ENCODE measurements around the gene SELENOS. TPM values are rescaled to one million over a fixed set of nuclear protein-coding genes. Genes with fewer than 3 reads are reported as not detected.
A peak's percentile ranks its signal among the peaks of the same experiment; 100 is the strongest.

Gene SELENOS
- total RNA-seq, 1 donor from 2014 or later: 78.5 TPM

DNA sequence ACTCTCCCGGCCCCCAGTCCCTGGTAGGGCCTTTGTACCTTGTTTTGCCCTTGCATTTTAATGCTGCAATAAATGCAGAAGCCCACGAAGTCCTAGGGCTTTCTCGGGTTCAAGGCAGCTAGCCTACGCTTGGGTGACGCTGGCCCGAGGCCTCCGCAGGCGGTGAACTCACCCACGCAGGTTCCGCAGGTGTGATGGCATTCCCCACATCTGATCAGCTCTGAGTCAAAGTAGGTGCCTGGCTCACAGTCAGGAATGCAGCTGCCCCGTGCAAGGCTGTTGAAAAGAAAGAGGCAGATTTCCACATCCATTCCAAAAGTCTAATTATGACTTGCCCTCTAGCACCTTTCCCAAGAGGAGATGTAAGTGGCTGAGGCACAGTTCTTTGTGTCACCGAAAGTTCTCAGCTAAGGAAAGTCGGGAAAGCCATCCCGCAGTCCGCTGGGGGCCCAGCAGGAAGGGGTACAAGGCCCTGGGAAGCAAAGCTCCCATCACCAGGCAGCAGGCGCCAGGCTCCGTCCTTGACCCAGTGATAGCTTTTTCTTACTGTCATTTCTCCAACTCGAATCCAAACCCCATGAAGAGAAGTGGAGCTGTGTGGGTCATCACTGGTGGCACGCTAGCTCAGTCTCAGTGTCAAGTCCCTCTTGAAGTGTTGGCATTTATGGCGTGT lies 41.0 kb upstream of the SELENOS start:
- H3K36me3 ChIP-seq: no peaks in the 10 kb centered on the region
- H3K9me3 ChIP-seq: no peaks in the 10 kb centered on the region
- ATAC-seq (peak; percentile 42), DNase-seq (no peak)
- no peaks in the 10 kb centered on the region for H3K27me3 ChIP-seq
- no peaks in the 10 kb centered on the region for H3K4me1 ChIP-seq
- intact Hi-C loops (cut with DNase I): no loop called here
- TF ChIP-seq, protein P1, sequence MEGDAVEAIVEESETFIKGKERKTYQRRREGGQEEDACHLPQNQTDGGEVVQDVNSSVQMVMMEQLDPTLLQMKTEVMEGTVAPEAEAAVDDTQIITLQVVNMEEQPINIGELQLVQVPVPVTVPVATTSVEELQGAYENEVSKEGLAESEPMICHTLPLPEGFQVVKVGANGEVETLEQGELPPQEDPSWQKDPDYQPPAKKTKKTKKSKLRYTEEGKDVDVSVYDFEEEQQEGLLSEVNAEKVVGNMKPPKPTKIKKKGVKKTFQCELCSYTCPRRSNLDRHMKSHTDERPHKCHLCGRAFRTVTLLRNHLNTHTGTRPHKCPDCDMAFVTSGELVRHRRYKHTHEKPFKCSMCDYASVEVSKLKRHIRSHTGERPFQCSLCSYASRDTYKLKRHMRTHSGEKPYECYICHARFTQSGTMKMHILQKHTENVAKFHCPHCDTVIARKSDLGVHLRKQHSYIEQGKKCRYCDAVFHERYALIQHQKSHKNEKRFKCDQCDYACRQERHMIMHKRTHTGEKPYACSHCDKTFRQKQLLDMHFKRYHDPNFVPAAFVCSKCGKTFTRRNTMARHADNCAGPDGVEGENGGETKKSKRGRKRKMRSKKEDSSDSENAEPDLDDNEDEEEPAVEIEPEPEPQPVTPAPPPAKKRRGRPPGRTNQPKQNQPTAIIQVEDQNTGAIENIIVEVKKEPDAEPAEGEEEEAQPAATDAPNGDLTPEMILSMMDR (IDR thresholded peaks at IDR 0.05): no peak
- no peak overlapping the region for H3K4me3 ChIP-seq
- H3K27ac ChIP-seq: no peak overlapping the region

DNA sequence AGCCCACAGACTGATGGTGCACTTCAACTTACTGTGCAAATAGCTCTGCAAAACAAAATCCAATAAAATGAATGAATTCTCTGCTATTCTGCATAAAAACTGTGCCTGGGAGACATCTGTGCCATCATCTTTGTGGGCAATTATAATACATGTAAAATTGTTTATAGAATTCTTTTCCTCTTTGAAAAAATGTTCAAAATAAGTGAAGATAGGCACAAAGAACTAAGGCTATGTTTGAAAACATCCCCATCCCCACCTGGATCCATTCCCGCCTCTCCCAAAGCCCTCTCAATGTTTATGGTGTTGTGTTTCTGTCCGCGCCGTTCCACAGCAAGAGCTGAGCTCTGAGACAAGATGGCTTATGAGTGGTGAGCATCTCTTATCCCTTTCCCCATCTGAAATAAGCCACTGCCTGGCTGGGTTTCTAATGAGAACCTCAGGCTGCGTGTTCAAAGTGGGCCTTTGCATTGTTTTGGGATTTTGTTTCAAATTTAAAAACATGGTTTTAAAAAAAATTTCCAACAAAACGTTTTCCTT lies 40.1 kb upstream of the SELENOS start:
- Histone ChIP-seq H3K4me3 (no peak overlapping the region), H3K36me3 (no peaks in the 10 kb centered on the region), H3K4me1 (no peaks in the 10 kb centered on the region), H3K27ac (no peak overlapping the region), H3K27me3 (no peaks in the 10 kb centered on the region), H3K9me3 (no peaks in the 10 kb centered on the region)
- no peak for DNase-seq
- no peak for ATAC-seq
- TF ChIP-seq, protein P1 (IDR thresholded peaks at IDR 0.05): no peak
- intact Hi-C loops (cut with DNase I): no loop called here

DNA sequence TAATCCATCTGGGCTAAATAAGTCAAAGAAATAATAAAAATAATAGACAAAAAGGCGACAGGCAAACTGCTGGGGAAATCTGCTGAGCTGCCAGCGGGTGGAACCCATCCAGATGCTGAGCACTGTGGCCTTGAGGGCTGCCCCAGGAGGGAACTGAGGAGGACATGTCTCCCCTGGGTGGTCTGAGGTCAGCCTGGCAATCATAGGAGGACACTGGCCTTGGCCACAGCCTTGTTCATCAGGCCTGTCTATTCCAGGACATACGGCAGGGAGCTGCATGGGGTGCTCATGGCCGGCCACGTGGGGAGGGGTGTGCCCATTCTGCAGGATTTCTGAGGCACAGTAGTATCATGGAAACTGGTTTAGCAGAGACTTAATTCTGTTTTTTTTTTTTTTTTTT lies 39.2 kb upstream of the SELENOS start:
- no peaks in the 10 kb centered on the region for H3K27me3 ChIP-seq
- TF ChIP-seq, protein P1 (IDR thresholded peaks at IDR 0.05): no peak
- no peak for ATAC-seq
- DNase-seq: peak; percentile 29
- no peak overlapping the region for H3K27ac ChIP-seq
- no peak overlapping the region for H3K4me3 ChIP-seq
- no peaks in the 10 kb centered on the region for H3K36me3 ChIP-seq
- intact Hi-C loops (cut with DNase I): no loop called here
- no peaks in the 10 kb centered on the region for H3K4me1 ChIP-seq
- no peaks in the 10 kb centered on the region for H3K9me3 ChIP-seq

DNA sequence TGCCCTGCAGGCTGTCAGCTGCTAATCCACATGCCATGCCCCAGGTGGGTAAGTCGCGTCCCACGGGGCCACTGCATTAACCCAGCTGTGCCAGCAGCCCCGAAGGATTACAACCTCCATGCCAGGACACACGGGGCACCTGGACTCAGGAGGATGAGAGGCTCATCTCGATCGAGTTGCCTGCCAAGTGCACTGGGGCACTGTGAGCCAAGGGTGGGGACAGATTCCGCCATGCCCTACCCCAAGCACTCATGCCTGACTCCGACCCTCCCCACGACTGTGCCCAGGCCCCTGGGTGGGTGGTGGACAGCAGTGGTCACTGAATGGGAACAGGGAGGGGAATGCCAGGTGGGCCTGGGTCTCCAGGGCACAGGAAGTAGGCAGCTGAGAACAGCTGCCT lies 38.5 kb upstream of the SELENOS start:
- Histone ChIP-seq H3K27ac (no peak overlapping the region), H3K36me3 (no peaks in the 10 kb centered on the region), H3K9me3 (no peaks in the 10 kb centered on the region), H3K27me3 (no peaks in the 10 kb centered on the region), H3K4me3 (no peak overlapping the region), H3K4me1 (no peaks in the 10 kb centered on the region)
- no peak for ATAC-seq
- intact Hi-C loops (cut with DNase I): no loop called here
- TF ChIP-seq, protein P1 (IDR thresholded peaks at IDR 0.05): no peak
- peak; percentile 57 for DNase-seq

DNA sequence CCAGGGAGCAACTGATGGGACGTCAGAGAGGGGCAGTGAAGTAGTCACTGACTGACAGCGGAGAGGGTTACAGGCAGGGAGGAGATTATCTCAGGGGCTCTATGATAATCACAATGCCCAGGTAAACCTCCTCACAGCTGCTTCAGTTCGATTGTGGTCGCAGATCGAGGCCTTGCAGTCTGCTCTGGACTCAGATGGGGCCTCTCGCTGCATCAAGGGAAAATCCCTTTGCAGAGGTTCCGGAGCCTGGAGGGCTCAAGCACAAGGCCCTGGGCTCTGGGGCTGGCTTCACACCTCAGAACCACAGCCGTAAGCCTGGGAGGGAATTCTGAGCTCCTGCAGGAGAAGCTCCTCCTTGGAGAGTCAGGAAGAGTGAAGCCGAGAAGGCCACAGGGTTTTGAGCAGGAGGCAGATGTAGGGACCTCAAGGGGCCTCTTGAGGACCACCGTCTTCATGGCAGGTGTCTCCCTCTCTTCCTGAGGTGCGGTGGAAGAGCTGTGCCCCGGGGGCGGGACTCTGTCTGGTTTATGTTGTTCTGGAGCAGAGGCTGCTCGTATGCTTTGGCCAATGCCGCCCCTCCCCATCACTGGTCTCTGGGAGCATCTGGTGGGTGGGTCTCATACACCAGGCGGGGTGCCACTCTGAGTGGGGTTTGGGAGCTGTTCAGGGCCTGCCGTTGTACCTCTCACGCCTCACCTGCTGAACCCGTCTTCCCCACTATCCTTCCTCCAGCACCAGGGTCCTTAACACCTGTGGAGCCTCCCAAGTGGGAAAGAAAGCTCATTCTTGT lies 37.2 kb upstream of the SELENOS start:
- ATAC-seq: no peak
- intact Hi-C loops (cut with DNase I): no loop called here

More for the DNA sequence above, 37.2 kb upstream of the SELENOS start:
- no peaks in the 10 kb centered on the region for H3K9me3 ChIP-seq
- no peaks in the 10 kb centered on the region for H3K36me3 ChIP-seq
- no peaks in the 10 kb centered on the region for H3K4me1 ChIP-seq
- peak; percentile 48 for DNase-seq
- TF ChIP-seq, protein P1 (IDR thresholded peaks at IDR 0.05): no peak
- H3K27me3 ChIP-seq: no peaks in the 10 kb centered on the region
- no peak overlapping the region for H3K27ac ChIP-seq
- no peak overlapping the region for H3K4me3 ChIP-seq

Measured in upper lobe of right lung (tissue), 1 donor.